Mammary epithelial cell (primary cell): Measurements from ENCODE around the gene CCNT2.

Experiments used
- EZH2 ChIP-seq: IDR thresholded peaks from 2 replicates; pipeline ENCODE4 v1.6.1; 2012; ENCODE audit warnings: low read length, inconsistent platforms, borderline replicate concordance
- TF ChIP-seq, protein P1 (sequence below), 2 donors: IDR thresholded peaks in 1 of 2; conservative IDR thresholded peaks in 1 of 2; 2 replicates each; pipeline ENCODE4 v1.5.1; 2011 to 2012; ENCODE audit warnings: inconsistent platforms in 2 of 2, low read length in 2 of 2, mild to moderate bottlenecking in 2 of 2, control low read depth in 1 of 2, low read depth in 1 of 2; ENCODE audit not compliant: insufficient read depth in 1 of 2; ENCODE audit errors: extremely low read depth in 1 of 2

DNA sequence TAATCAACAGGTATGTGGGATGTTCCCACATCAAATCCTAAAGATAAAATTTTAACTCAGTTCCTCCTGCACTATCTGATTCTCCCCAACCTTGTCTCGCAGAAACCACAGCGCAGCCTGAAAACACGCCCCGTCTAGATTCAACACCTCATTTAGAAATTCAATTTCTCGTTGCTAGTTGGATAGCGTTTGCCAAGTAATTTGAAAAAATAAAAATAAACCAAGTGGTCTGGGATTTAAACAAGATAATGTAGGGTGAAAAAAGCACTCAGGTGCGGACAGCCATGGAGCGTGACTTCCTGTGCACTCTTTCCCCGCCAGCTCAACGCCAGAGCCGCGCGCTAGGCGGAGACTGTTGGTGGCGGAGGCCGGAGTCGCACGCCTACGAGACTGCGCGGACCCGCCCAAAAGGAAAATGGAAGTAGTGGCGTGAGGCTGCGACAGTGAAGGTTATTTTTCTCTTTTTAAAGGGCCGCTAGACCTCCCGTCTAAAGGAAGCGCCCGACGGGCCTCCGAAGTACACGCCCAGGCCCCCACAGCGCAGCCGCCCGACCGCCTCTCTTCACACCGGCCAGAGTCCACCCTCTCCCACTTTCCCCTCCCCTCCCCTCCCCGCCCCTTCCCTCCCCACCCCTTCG lies 615 bp upstream of the CCNT2 start:
- no peak for TF ChIP-seq EZH2
- TF ChIP-seq, protein P1, sequence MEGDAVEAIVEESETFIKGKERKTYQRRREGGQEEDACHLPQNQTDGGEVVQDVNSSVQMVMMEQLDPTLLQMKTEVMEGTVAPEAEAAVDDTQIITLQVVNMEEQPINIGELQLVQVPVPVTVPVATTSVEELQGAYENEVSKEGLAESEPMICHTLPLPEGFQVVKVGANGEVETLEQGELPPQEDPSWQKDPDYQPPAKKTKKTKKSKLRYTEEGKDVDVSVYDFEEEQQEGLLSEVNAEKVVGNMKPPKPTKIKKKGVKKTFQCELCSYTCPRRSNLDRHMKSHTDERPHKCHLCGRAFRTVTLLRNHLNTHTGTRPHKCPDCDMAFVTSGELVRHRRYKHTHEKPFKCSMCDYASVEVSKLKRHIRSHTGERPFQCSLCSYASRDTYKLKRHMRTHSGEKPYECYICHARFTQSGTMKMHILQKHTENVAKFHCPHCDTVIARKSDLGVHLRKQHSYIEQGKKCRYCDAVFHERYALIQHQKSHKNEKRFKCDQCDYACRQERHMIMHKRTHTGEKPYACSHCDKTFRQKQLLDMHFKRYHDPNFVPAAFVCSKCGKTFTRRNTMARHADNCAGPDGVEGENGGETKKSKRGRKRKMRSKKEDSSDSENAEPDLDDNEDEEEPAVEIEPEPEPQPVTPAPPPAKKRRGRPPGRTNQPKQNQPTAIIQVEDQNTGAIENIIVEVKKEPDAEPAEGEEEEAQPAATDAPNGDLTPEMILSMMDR (conservative IDR thresholded peaks at IDR 0.05 in 1 of 2, IDR thresholded peaks at IDR 0.05 in 1 of 2; ENCODE audit: extremely low read depth in 1 of 2, insufficient read depth in 1 of 2, low read depth in 1 of 2, low read length in 2 of 2) = peak in 1 of 2 donors; percentile 48
